Measurements from ENCODE around the gene FLOT1. TPM values are rescaled to one million over a fixed set of nuclear protein-coding genes. Genes with fewer than 3 reads are reported as not detected.

FLOT1 gene
- total RNA-seq = 10 to 100 TPM; 84.1 to 88.1 TPM
- 169 TPM for polyA plus RNA-seq (ENCODE audit: insufficient read depth, low read depth, low replicate concordance)
- long read RNA-seq, donor 1, transcript FLOT1-201 (13 exons, 1,912 nt) = major isoform, 17 of 35 reads
- long read RNA-seq, donor 1, partial matches to known transcripts = 16 of 35 reads
- long read RNA-seq, donor 1, other reads (novel, unspliced or antisense) = 0 of 35 reads
- long read RNA-seq, donor 2, transcript FLOT1-201 (13 exons, 1,912 nt) = major isoform, 16 of 23 reads
- long read RNA-seq, donor 2, partial matches to known transcripts = 6 of 23 reads
- long read RNA-seq, donor 2, other reads (novel, unspliced or antisense) = 0 of 23 reads

DNA sequence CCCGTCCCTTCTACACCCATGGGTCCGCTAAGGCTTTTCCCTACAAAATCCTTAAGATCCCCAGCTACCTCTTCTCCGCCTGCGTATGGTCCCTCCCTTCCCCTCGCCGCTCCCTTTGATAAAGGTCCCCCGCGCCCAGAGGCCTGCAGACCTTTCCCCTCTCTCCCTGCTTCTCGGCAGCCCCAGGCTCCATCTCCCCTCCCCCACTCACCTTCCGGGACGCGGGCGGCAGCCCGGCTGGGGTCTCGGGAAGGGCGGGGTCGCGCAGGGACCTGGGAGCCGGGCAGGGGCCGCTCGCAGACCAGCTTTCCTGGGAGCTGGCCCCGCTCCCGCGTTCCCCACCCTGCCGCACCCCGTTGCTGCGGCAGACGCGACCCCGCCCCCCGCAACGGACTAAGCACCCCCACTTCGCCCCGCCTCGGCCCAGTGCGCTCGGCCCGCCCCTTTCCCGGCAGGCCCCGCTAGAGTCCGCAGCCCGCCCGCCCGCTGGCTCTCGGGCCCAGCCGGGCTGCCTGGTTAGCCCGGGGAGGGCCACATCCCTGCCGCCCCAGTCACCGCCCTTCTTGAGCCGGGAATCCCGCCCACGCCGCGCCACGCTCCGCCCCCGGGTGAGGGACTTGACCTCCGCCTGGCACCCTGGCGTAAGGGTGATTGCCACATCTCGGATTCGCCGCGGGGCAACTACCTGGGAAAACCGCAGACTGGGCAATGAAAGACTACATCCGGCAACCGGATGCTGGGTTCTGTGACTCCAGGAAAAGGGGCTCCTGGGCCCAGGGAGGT, at the start of gene FLOT1:
TSS of gene FLOT1 (minus strand) at position 372 of the 783 bp plus-strand sequence. CDS start 498 bp downstream, outside the sequence.
- intact Hi-C loops (cut with DNase I; ENCODE audit: low total_unique reads) = no loop called here
- Histone ChIP-seq H3K27ac (peak within 1 kb of the TSS; percentile 84 to 94), H3K9me3 (no peaks in the 10 kb centered on the region), H3K4me1 (peaks cover 21% of the 10 kb centered on the region), H3K4me3 (peak within 1 kb of the TSS; percentile 82 to 86), H3K36me3 (ENCODE audit: low read depth, missing control alignments) (no peaks in the 10 kb centered on the region), H3K27me3 (no peaks in the 10 kb centered on the region)
- DNase-seq = peak; percentile 94
- 0% methylated on average over 26 to 59 of the region's 66 CpGs for WGBS, 2 donors
- TF ChIP-seq, protein P1, sequence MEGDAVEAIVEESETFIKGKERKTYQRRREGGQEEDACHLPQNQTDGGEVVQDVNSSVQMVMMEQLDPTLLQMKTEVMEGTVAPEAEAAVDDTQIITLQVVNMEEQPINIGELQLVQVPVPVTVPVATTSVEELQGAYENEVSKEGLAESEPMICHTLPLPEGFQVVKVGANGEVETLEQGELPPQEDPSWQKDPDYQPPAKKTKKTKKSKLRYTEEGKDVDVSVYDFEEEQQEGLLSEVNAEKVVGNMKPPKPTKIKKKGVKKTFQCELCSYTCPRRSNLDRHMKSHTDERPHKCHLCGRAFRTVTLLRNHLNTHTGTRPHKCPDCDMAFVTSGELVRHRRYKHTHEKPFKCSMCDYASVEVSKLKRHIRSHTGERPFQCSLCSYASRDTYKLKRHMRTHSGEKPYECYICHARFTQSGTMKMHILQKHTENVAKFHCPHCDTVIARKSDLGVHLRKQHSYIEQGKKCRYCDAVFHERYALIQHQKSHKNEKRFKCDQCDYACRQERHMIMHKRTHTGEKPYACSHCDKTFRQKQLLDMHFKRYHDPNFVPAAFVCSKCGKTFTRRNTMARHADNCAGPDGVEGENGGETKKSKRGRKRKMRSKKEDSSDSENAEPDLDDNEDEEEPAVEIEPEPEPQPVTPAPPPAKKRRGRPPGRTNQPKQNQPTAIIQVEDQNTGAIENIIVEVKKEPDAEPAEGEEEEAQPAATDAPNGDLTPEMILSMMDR (IDR thresholded peaks at IDR 0.05) = no peak
- TF ChIP-seq POLR2A (IDR thresholded peaks at IDR 0.05) = no peak

GRCh38 chr6:30790724-30791383, 48.4 kb upstream of the FLOT1 start:
- no peaks in the 10 kb centered on the region for H3K36me3 ChIP-seq (ENCODE audit: low read depth, missing control alignments)
- H3K9me3 ChIP-seq = no peaks in the 10 kb centered on the region
- intact Hi-C loops (cut with DNase I; ENCODE audit: low total_unique reads) = no loop called here
- H3K4me3 ChIP-seq = no peak overlapping the region
- H3K4me1 ChIP-seq = no peaks in the 10 kb centered on the region
- H3K27me3 ChIP-seq = no peaks in the 10 kb centered on the region
- TF ChIP-seq, protein P1 (IDR thresholded peaks at IDR 0.05) = no peak
- TF ChIP-seq POLR2A (IDR thresholded peaks at IDR 0.05) = no peak
- no peak overlapping the region for H3K27ac ChIP-seq
- DNase-seq = no peak
- WGBS, 2 donors = 95 to 96% methylated on average over 4 of the region's 4 CpGs

GRCh38 chr6:30789606-30790005, 47.1 kb upstream of the FLOT1 start:
- Histone ChIP-seq H3K9me3 (no peaks in the 10 kb centered on the region), H3K36me3 (ENCODE audit: low read depth, missing control alignments) (no peaks in the 10 kb centered on the region), H3K4me3 (no peak overlapping the region), H3K27ac (no peak overlapping the region), H3K4me1 (no peaks in the 10 kb centered on the region), H3K27me3 (no peaks in the 10 kb centered on the region)
- intact Hi-C loops (cut with DNase I; ENCODE audit: low total_unique reads) = no loop called here
- no peak for TF ChIP-seq POLR2A (IDR thresholded peaks at IDR 0.05)
- TF ChIP-seq, protein P1 (IDR thresholded peaks at IDR 0.05) = no peak
- DNase-seq = no peak
- WGBS, 2 donors = 0% methylated on average over 1 of the region's 1 CpG

DNA sequence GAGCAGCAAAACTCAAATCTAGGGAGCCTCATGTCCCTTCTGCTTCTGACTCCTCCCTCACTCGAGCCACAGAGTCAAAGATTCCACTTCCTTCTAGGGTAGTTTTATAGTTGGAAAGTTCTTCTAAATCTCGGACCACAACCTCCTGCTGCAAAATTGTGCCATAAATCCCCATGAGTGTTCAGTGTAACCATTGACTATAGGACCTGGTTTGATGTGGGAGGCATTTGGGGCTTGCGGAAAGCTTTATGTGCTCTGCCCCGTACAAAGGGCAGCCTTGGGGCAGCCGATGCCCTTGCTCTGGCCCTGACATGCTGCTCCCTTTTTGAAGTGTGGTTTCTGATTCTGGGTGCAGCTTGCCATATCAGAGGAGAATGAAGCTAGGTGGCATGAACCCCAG, 45.5 kb upstream of the FLOT1 start:
- intact Hi-C loops (cut with DNase I; ENCODE audit: low total_unique reads) = no loop called here

More for the DNA sequence above, 45.5 kb upstream of the FLOT1 start:
- no peak for DNase-seq
- TF ChIP-seq, protein P1 (IDR thresholded peaks at IDR 0.05) = no peak
- TF ChIP-seq POLR2A (IDR thresholded peaks at IDR 0.05) = no peak
- Histone ChIP-seq H3K4me3 (no peak overlapping the region), H3K27me3 (no peaks in the 10 kb centered on the region), H3K36me3 (ENCODE audit: low read depth, missing control alignments) (no peaks in the 10 kb centered on the region), H3K4me1 (no peaks in the 10 kb centered on the region), H3K27ac (no peak overlapping the region), H3K9me3 (no peaks in the 10 kb centered on the region)
- 71 to 75% methylated on average over 4 of the region's 5 CpGs for WGBS, 2 donors
